ENCODE measurements around the gene STK4. TPM values are rescaled to one million over a fixed set of nuclear protein-coding genes. Genes with fewer than 3 reads are reported as not detected.

The STK4 gene
- 29.5 and 38.2 TPM in 2 replicates for total RNA-seq

DNA sequence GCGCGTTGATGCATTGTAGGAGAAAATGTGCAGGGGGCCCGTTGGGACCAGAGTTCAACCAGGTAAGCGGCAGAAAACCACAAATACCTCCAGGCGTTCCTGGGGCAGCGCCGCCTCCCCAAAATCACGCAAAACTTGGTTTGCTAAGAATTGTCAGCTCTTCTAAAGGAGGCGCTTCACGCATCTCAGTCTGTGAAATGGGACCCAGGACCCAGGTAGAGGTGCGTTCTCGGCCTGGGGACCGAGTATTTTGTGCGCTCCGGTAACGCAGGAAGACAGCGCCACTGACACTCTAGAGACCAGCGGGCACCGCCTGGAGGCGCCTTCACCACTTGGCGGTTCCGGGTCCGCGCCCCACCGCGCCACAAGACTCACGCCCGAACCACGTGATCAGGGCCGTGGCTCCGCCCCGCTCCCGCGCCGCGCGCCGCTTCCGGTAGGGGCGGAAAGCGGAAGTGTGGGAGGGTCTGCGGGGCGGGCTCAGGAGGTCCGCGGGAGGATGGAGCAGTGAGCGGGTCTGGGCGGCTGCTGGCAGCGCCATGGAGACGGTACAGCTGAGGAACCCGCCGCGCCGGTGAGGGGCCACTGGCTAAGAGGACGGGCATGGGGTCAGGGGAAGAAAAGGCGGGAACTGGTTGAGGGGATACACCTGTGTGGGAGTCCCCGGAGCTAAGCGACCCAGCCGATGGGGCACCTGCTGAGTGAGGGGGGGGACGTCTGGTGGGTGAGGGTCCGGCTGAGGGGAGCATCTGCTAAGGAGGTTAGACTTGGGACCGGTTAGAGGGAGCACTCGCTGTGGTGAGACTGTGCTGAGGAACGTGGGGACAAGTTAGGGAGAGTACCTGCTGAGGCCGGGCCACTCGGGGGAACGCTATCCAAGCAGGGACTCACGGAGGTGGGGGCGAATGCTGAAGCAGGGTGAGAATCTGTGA, at the start of gene STK4:
TSS of gene STK4 (plus strand) at position 483 of the 932 bp plus-strand sequence. CDS start at position 540, 57 bp downstream.

GRCh38 chr20:44960103-44960852, 6.0 kb upstream of the STK4 start, which contains the start of gene TOMM34:
Gene TOMM34, minus strand, starts transcription at chr20:44960397. Its CDS starts 64 bp downstream, at chr20:44960333.

DNA sequence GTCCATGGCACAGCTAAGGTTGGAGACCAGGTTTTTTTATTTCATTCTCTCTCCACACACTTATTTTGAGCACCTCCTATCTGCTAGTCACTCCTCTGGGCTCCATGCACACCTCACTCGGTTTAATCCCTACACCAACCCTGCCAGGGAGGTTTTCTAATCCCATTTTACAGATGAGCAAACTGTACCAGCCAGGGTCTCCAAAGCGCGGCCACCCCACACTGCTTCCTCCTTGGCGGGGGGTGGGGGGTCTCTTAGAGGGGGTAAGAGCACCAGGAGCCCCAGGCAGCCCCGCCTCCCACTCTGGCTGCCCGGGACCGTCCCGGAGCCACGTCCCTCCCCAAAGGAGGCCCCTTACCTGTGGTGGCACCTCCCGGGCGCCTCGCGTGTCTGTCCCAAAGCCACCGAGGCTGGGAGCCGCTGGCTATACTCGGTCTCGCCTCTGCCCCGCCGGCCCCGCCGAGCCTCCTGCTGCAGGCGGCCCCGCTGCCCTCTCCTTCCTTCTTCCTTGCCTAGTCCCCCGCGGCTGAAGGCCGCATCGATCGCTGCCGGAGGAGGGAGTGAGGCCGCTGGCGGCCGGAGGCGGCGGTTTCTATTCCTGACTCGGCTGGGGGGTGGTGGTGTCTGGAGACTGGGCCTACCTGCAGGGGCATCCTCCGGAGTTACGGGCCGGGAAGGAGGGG, 134.4 kb downstream of the STK4 start, which contains the start of gene KCNS1:
TSS of gene KCNS1 (minus strand) at position 565 of the 683 bp plus-strand sequence. CDS start 1,891 bp downstream, outside the sequence.

GRCh38 chr20:45114465-45115385, 148.4 kb downstream of the STK4 start, which contains the start of gene WFDC5:
Gene WFDC5, minus strand, starts transcription at chr20:45115174. Its CDS starts 91 bp downstream, at chr20:45115083.

DNA sequence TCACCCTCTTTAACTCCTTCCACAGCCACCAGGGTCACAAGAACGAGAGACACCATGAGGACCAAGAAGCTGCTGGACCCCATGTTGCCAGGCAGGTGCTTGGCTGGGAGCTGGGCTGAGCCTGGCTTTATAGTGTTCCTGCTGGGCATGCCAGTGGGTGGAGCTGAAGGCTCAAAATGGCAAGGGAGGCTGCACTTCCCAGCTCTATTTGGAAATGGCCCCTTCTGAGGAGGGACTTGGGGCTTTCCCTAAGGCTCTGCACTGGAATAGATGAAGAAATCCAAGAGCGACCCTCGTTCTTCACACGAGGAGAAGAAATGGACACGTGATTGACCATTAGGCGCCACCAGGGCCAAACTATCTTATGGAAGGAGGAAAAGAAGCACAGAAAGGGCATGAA, 158.1 kb downstream of the STK4 start, which contains the start of gene WFDC12:
TSS of gene WFDC12 (minus strand) at position 101 of the 400 bp plus-strand sequence. CDS start at position 83, 18 bp downstream.

Other genes with a start within 250 kb of the STK4 start
- 4.8 and 15.8 TPM in 2 replicates for gene KCNK15, start 220.6 kb upstream of the STK4 start, total RNA-seq
- 0.39 and 1.3 TPM in 2 replicates for gene RIMS4, start 156.0 kb upstream of the STK4 start, total RNA-seq
- 109 and 120 TPM in 2 replicates for gene YWHAB, start 80.8 kb upstream of the STK4 start, total RNA-seq
- gene PABPC1L, start 56.5 kb upstream of the STK4 start, total RNA-seq, result 9.9 and 19.4 TPM in 2 replicates
- gene TOMM34, start 6.1 kb upstream of the STK4 start, total RNA-seq, result 12.0 and 21.7 TPM in 2 replicates
- gene KCNS1, start 134.6 kb downstream of the STK4 start, total RNA-seq, result 1.4 and 2.4 TPM in 2 replicates
- gene WFDC5, start 148.7 kb downstream of the STK4 start, total RNA-seq, result not detected in 2 replicates
- gene WFDC12, start 158.0 kb downstream of the STK4 start, total RNA-seq, result not detected in 2 replicates
- not detected in 2 replicates for gene PI3, start 208.4 kb downstream of the STK4 start, total RNA-seq
- gene SEMG1, start 240.5 kb downstream of the STK4 start, total RNA-seq, result not detected in 2 replicates

Measured in smooth muscle cell of the pulmonary artery (primary cell).